Ovary (tissue), 9 donors: ENCODE measurements around the gene IFNG-AS1. TPM values are rescaled to one million over a fixed set of nuclear protein-coding genes. Genes with fewer than 3 reads are reported as not detected.
A peak's percentile ranks its signal among the peaks of the same experiment; 100 is the strongest.

Experiments
- DNase-seq, 5 donors: peaks; one replicate each; pipeline ENCODE4 v3.0.0-alpha.2; 2019 to 2020
- H3K27ac ChIP-seq, 2 donors: fragments of 200-600 bp; one replicate each; pipeline versions ENCODE4 v1.5.1 to v1.8.0; 2019 to 2022
- H3K27me3 ChIP-seq: fragments of 200-600 bp; one replicate; pipeline ENCODE4 v1.8.0; 2022
- H3K36me3 ChIP-seq: fragments of 200-600 bp; sonication (generic); one replicate; pipeline ENCODE4 v1.5.1; 2019
- H3K4me1 ChIP-seq: one replicate; pipeline ENCODE4 v1.8.1; 2013; ENCODE audit warnings: mild to moderate bottlenecking, moderate library complexity; ENCODE audit not compliant: insufficient read depth
- H3K4me3 ChIP-seq: fragments of 200-600 bp; sonication (generic); one replicate; pipeline ENCODE4 v1.5.1; 2017
- H3K9me3 ChIP-seq, 2 donors: fragments of 200-600 bp in 1 of 2; sonication (generic) in 1 of 2; one replicate each; pipeline versions ENCODE4 v1.5.1 to v1.8.1; 2013 to 2019; ENCODE audit warnings: mild to moderate bottlenecking in 1 of 2, moderate library complexity in 1 of 2
- EP300 ChIP-seq: sonication (generic); formaldehyde crosslinking; IDR thresholded peaks from one replicate; pipeline ENCODE4 v1.6.1; 2017; ENCODE audit warnings: antibody characterized with exemption
- POLR2A ChIP-seq: fragments of 450-650 bp; IDR thresholded peaks from one replicate; pipeline ENCODE4 v1.6.1; 2017; ENCODE audit warnings: antibody characterized with exemption, mild to moderate bottlenecking, moderate library complexity
- WGBS, 3 donors: extraction: QIAGEN DNeasy Blood & Tissue Kit in 1 of 3; methylation state at CpG; one replicate each; pipeline versions ENCODE4 v1.1.5 to v1.1.7; 2013 to 2017; 5-methylcytosine and 5-hydroxymethylcytosine counted together
- intact Hi-C, 4 donors: fragments of 100-400 bp; cut with DNase I; formaldehyde crosslinking; loops; one replicate each; pipeline versions ENCODE4 v1.11.0 to v1.15.1; 2022 to 2023
- polyA plus RNA-seq, 2 donors: library from polyadenylated mRNA; stranded (reverse); fragments of 200-250 nt in 1 of 2; fragments of 350-450 nt in 1 of 2; fragmentation: Illumina TruSeq in 1 of 2; extraction: RNeasy Lipid Tissue Mini Kit (QIAGEN cat#74804) in 1 of 2; gene quantifications; one replicate each; pipeline ENCODE4 v1.2.3, GENCODE V29; 2013 to 2014
- total RNA-seq, 7 donors: library from RNA; depleted of rRNA in 2 of 7; stranded (reverse); fragments of >200 nt in 2 of 7; fragmentation: NEBNext Ultra II Directional in 3 of 7; extraction: Animal tissue kit (Norgen Biotek cat#: 25700) in 3 of 7; gene quantifications; one replicate each; pipeline versions ENCODE4 v1.1.0 to v1.2.4, GENCODE V29; 2016 to 2023
- TF ChIP-seq, protein P1 (sequence below), 3 donors: fragments of 450-650 bp in 2 of 3; fragments of 200-600 bp in 1 of 3; IDR thresholded peaks; one replicate each; pipeline versions ENCODE4 v1.5.1 to v1.8.0; 2016 to 2022; ENCODE audit warnings: antibody characterized with exemption in 3 of 3, mild to moderate bottlenecking in 1 of 3
- donor health status: DM: no; HTN: no; CAD: no; lungs with moderate emphysema.
- donor health status: DM: no; HTN: no; CAD: no.
- donor health status: Bipolar disorder and iron deficiency.
- donor health status: DM: yes; HTN: yes; CAD: no.
- donor health status: DM: no; HTN: no; CAD: no.
- donor health status: DM: yes; HTN: yes; CAD: no.

The IFNG-AS1 gene
- total and polyA plus RNA-seq, 9 donors, result not detected

DNA sequence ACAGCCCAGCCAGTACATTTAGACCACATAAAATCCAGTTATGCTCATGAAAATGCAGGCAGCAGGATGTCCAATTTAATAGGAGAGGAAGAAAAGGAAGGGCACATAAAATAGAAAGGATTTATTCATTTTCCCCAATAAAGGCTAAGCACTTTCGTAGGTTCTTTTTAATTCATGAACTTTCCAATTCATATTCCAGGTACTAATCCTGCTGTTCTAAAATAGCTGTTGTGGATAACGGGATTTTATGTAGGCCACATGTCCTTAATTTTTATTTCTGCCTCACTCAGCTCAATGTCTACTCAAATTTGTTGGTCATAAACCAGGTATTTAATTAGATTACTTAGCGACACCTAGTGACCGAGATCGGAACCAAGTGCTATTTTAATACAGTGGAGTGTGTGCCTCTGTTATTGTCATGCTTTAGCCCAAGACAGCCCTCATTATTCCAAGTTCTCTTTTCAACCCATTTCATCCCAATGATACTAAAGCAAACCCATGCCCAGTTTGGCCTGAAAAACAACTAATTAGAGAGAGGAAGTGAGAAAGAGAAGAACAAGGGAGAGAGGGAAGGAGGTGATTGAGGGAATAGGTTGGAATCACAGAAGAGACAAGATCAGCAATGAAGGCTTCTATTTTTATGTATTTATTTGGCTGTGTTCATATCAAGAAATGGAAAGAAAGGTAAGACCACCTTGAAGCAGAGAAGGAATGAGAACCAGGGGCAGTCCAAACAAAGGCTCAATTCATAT is 45.9 kb upstream of the IFNG-AS1 start:
- H3K36me3 ChIP-seq, result no peaks in the 10 kb centered on the region
- 12 to 16% (median 15%) methylated on average over 5 of the region's 5 CpGs for WGBS, 3 donors
- peak in 4 of 5 donors; percentile 24 to 65 (median 38) for DNase-seq
- TF ChIP-seq, protein P1, sequence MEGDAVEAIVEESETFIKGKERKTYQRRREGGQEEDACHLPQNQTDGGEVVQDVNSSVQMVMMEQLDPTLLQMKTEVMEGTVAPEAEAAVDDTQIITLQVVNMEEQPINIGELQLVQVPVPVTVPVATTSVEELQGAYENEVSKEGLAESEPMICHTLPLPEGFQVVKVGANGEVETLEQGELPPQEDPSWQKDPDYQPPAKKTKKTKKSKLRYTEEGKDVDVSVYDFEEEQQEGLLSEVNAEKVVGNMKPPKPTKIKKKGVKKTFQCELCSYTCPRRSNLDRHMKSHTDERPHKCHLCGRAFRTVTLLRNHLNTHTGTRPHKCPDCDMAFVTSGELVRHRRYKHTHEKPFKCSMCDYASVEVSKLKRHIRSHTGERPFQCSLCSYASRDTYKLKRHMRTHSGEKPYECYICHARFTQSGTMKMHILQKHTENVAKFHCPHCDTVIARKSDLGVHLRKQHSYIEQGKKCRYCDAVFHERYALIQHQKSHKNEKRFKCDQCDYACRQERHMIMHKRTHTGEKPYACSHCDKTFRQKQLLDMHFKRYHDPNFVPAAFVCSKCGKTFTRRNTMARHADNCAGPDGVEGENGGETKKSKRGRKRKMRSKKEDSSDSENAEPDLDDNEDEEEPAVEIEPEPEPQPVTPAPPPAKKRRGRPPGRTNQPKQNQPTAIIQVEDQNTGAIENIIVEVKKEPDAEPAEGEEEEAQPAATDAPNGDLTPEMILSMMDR (IDR thresholded peaks at IDR 0.05), result peak in 2 of 3 donors; percentile 54 to 55
- TF ChIP-seq POLR2A, result no peak
- no peak for TF ChIP-seq EP300
- H3K27me3 ChIP-seq, result no peaks in the 10 kb centered on the region
- H3K9me3 ChIP-seq, result no peaks in the 10 kb centered on the region
- H3K27ac ChIP-seq, result no peak overlapping the region
- no peaks in the 10 kb centered on the region for H3K4me1 ChIP-seq
- H3K4me3 ChIP-seq, result no peak overlapping the region
- intact Hi-C loops, result loop anchor here in 2 of 4 donors (10.0 kb wide), 3 partner anchors 289 to 589 kb away; no protein-coding TSS in a partner anchor

DNA sequence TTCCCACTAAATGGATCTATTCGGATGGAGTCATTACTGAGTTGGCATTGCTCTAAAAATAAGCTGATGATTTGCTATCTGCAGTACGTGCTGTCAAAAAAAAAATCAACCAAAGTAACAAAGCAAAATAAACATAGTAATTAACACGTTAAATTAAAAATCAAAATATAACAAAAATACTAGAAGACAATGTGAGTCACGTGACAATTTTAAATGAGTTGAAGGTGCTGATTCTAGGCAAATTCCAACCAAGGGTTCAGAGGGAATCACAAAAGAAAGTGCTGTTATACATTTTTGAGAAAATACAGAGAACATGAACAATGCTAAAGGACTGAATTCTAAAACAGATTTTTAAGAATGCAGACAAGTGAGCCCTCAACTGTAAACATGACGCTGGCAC is 45.2 kb upstream of the IFNG-AS1 start:
- 68 to 78% (median 72%) methylated on average over 5 of the region's 5 CpGs for WGBS, 3 donors
- H3K9me3 ChIP-seq, result no peaks in the 10 kb centered on the region
- intact Hi-C loops, result loop anchor here in 2 of 4 donors (10.0 kb wide), 3 partner anchors 289 to 589 kb away; no protein-coding TSS in a partner anchor
- no peak overlapping the region for H3K27ac ChIP-seq
- DNase-seq, result no peak
- no peak overlapping the region for H3K4me3 ChIP-seq
- no peaks in the 10 kb centered on the region for H3K27me3 ChIP-seq
- no peaks in the 10 kb centered on the region for H3K4me1 ChIP-seq
- no peaks in the 10 kb centered on the region for H3K36me3 ChIP-seq
- no peak for TF ChIP-seq POLR2A
- TF ChIP-seq, protein P1 (IDR thresholded peaks at IDR 0.05), result no peak
- TF ChIP-seq EP300, result no peak

DNA sequence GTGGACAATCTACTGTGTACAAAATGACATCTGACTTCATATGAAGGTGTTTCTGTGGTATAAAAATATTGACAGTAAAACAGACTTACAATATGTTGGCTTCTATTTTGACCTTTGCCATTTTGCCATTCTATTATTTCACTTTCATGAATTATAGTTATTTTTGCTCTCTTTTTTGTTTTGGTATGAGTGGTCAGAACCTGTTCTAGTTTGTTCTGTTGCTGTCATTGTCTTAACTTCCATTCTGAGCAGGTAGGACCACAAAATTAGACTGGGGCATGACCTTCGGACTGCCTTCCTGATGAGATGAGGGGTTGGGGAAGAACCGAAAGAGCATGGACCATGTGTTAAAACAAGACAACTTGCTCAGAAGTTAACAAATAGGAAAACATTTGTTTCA is 36.5 kb upstream of the IFNG-AS1 start:
- 89 to 95% (median 90%) methylated on average over 2 of the region's 2 CpGs for WGBS, 3 donors

DNA sequence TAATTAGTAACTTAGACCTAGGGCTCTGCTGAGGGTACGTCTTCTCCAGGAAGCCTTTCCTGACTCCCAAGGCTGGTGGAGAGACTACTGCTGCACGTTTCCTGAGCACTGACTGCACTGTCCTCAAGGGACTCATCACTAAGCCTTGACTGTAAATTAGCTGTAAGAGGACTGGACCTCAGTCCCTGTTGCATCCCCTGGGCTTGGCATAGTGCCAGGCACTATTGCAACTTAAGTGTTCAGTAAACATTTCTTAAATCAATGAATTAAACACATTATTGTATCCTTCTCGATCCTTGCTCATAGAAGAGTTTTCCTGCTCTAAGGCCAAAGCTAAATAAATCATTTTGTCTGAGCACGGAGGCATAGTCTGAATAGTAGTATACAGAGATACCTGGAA is 31.9 kb upstream of the IFNG-AS1 start:
- H3K4me3 ChIP-seq, result no peak overlapping the region
- TF ChIP-seq EP300, result no peak
- no peak for TF ChIP-seq POLR2A
- TF ChIP-seq, protein P1 (IDR thresholded peaks at IDR 0.05), result no peak
- 59 to 68% (median 62%) methylated on average over 4 of the region's 4 CpGs for WGBS, 3 donors
- no peak overlapping the region for H3K27ac ChIP-seq
- no peak for DNase-seq
- intact Hi-C loops, result loop anchor here in 1 of 4 donors (5.0 kb wide), 1 partner anchor 1465 kb away; no protein-coding TSS in a partner anchor
- H3K27me3 ChIP-seq, result no peaks in the 10 kb centered on the region
- H3K9me3 ChIP-seq, result no peaks in the 10 kb centered on the region
- no peaks in the 10 kb centered on the region for H3K36me3 ChIP-seq
- H3K4me1 ChIP-seq, result no peaks in the 10 kb centered on the region

More for the DNA sequence above, 36.5 kb upstream of the IFNG-AS1 start:
- Histone ChIP-seq H3K36me3 (no peaks in the 10 kb centered on the region), H3K4me1 (no peaks in the 10 kb centered on the region), H3K9me3 (no peaks in the 10 kb centered on the region), H3K27ac (no peak overlapping the region), H3K4me3 (no peak overlapping the region), H3K27me3 (no peaks in the 10 kb centered on the region)
- no peak for DNase-seq
- intact Hi-C loops, result no loop called here
- TF ChIP-seq EP300 (no peak), POLR2A (no peak)
- TF ChIP-seq, protein P1 (IDR thresholded peaks at IDR 0.05), result no peak
